IMR-90 (cell line): Measurements from ENCODE around the gene PRKG2. TPM values are rescaled to one million over a fixed set of nuclear protein-coding genes. Genes with fewer than 3 reads are reported as not detected.

Experiments used
- ATAC-seq: fragments of 200-7000 bp; cut with Tn5 transposase; 2 replicates; pipeline ENCODE4 v1.9.1; 2020; ENCODE audit warnings: low read depth, mild to moderate bottlenecking, moderate library complexity
- BruUV-seq: library from RNA; stranded (reverse); fragments of 400-500 nt; replicated peaks from 2 replicates; lab custom pipeline; 2021; lab: Mats Ljungman, UMichigan
- CTCF ChIA-PET: fragments of 300-600 bp; formaldehyde crosslinking; extraction: SDS; loops from one replicate; lab custom pipeline; 2021; ENCODE audit warnings: antibody characterized with exemption; lab: Yijun Ruan, JAX
- POLR2A ChIA-PET: fragments of 300-600 bp; sonication (Branson Sonifier 250); formaldehyde crosslinking; loops from one replicate; lab custom pipeline; 2022; ENCODE audit warnings: antibody characterized with exemption; ENCODE audit not compliant: unreplicated experiment; lab: Charles Lee
- DNase-seq: peaks from one replicate; pipeline ENCODE4 v3.0.0; 2013
- H2AFZ ChIP-seq: replicated peaks from 2 replicates; pipeline ENCODE3; 2013; ENCODE audit warnings: low read length, mild to moderate bottlenecking; ENCODE audit not compliant: poor library complexity
- H2AK5ac ChIP-seq: 2 replicates; pipeline ENCODE4 v1.6.1; 2013; ENCODE audit warnings: low read depth, low read length, inconsistent platforms
- H2AK9ac ChIP-seq: replicated peaks from 2 replicates; pipeline ENCODE3; 2013; ENCODE audit warnings: mild to moderate bottlenecking, low read depth, low read length, moderate library complexity; ENCODE audit not compliant: poor library complexity
- H2BK120ac ChIP-seq: 2 replicates; pipeline ENCODE4 v1.6.1; 2013; ENCODE audit warnings: low read depth, low read length, inconsistent platforms
- H2BK15ac ChIP-seq: 3 replicates; pipeline ENCODE4 v1.6.1; 2013; ENCODE audit warnings: low read depth, low read length, inconsistent platforms
- H2BK20ac ChIP-seq: 2 replicates; pipeline ENCODE4 v1.6.1; 2013; ENCODE audit warnings: low read depth, mild to moderate bottlenecking, inconsistent platforms, low read length, moderate library complexity
- H2BK5ac ChIP-seq: 2 replicates; pipeline ENCODE4 v1.6.1; 2013; ENCODE audit warnings: mild to moderate bottlenecking, low read depth, low read length, inconsistent platforms; ENCODE audit not compliant: poor library complexity, severe bottlenecking
- H3K14ac ChIP-seq: replicated peaks from 2 replicates; pipeline ENCODE4 v1.6.1; 2013; ENCODE audit warnings: low read depth, low read length, inconsistent platforms
- H3K18ac ChIP-seq: 2 replicates; pipeline ENCODE4 v1.6.1; 2013; ENCODE audit warnings: low read depth, low read length, control low read depth
- H3K23ac ChIP-seq: 2 replicates; pipeline ENCODE4 v1.6.1; 2013; ENCODE audit warnings: low read depth, low read length, inconsistent platforms
- H3K27ac ChIP-seq: 2 replicates; pipeline ENCODE4 v1.5.1; 2013; ENCODE audit warnings: mild to moderate bottlenecking, control low read depth, low read length; ENCODE audit not compliant: insufficient read depth
- H3K27me3 ChIP-seq: 2 replicates; pipeline ENCODE4 v1.6.1; 2013; ENCODE audit warnings: low read length; ENCODE audit not compliant: control insufficient read depth, insufficient read depth
- H3K36me3 ChIP-seq: 2 replicates; pipeline ENCODE4 v1.6.1; 2013; ENCODE audit warnings: low read length, mixed read lengths; ENCODE audit not compliant: control insufficient read depth, insufficient read depth
- H3K4ac ChIP-seq: 2 replicates; pipeline ENCODE4 v1.6.1; 2013; ENCODE audit warnings: low read depth, low read length, inconsistent platforms
- H3K4me1 ChIP-seq: 2 replicates; pipeline ENCODE4 v1.6.1; 2013; ENCODE audit warnings: low read length, mixed read lengths; ENCODE audit not compliant: control insufficient read depth, insufficient read depth
- H3K4me2 ChIP-seq: 2 replicates; pipeline ENCODE4 v1.6.1; 2013; ENCODE audit warnings: low read depth, mild to moderate bottlenecking, control low read depth, low read length, moderate library complexity
- H3K4me3 ChIP-seq: 2 replicates; pipeline ENCODE4 v1.5.1; 2013; ENCODE audit warnings: low read depth, mild to moderate bottlenecking, control low read depth, low read length, moderate library complexity; ENCODE audit not compliant: insufficient read depth
- H3K56ac ChIP-seq: 2 replicates; pipeline ENCODE4 v1.6.1; 2013; ENCODE audit warnings: low read length, inconsistent platforms; ENCODE audit not compliant: insufficient read depth; ENCODE audit errors: extremely low read depth
- H3K79me1 ChIP-seq, 2 experiments: 2 replicates each; pipeline ENCODE4 v1.6.1; 2013; ENCODE audit warnings: low read length in 2 of 2, inconsistent platforms in 1 of 2, low read depth in 1 of 2
- H3K9ac ChIP-seq: 2 replicates; pipeline ENCODE4 v1.6.1; 2013; ENCODE audit warnings: low read depth, low read length, control low read depth
- H3K9me1 ChIP-seq: 2 replicates; pipeline ENCODE4 v1.6.1; 2013; ENCODE audit warnings: low read length, inconsistent platforms; ENCODE audit not compliant: insufficient read depth
- H3K9me3 ChIP-seq: 2 replicates; pipeline ENCODE4 v1.6.1; 2013; ENCODE audit warnings: low read length; ENCODE audit not compliant: control insufficient read depth, insufficient read depth
- H4K20me1 ChIP-seq: 2 replicates; pipeline ENCODE4 v1.6.1; 2013; ENCODE audit warnings: low read length, inconsistent platforms; ENCODE audit not compliant: insufficient read depth
- H4K5ac ChIP-seq: 2 replicates; pipeline ENCODE4 v1.6.1; 2013; ENCODE audit warnings: mild to moderate bottlenecking, low read depth, low read length, control low read depth
- H4K8ac ChIP-seq, 2 experiments: 2 replicates each; pipeline ENCODE4 v1.6.1; 2013; ENCODE audit warnings: low read depth in 2 of 2, low read length in 2 of 2, control low read depth in 1 of 2, inconsistent platforms in 1 of 2
- H4K91ac ChIP-seq: 2 replicates; pipeline ENCODE4 v1.6.1; 2013; ENCODE audit warnings: low read depth, low read length, inconsistent platforms; ENCODE audit not compliant: insufficient read depth
- CEBPB ChIP-seq: IDR thresholded peaks from 2 replicates; pipeline ENCODE4 v1.6.1; 2012; ENCODE audit warnings: low read depth, low read length, improper control_type of control experiment
- MAZ ChIP-seq: IDR thresholded peaks from 2 replicates; pipeline ENCODE4 v1.6.1; 2012; ENCODE audit warnings: low read depth, mild to moderate bottlenecking, low read length, improper control_type of control experiment, moderate library complexity, borderline replicate concordance
- WGBS, 2 experiments: methylation state at CpG; one replicate each; pipeline versions ENCODE4 v1.1.5 to v1.1.7; 2013; ENCODE audit warnings: missing lambda C conversion rate in 2 of 2; ENCODE audit not compliant: insufficient read length in 1 of 2; ENCODE audit errors: extremely low coverage in 2 of 2; 5-methylcytosine and 5-hydroxymethylcytosine counted together
- dilution Hi-C: fragments of 300-500 bp; cut with HindIII; formaldehyde crosslinking; loops from one replicate; pipeline ENCODE4 v1.14.3; 2018; ENCODE audit warnings: low sequenced_read_pairs; ENCODE audit not compliant: unreplicated experiment
- in situ Hi-C: fragments of 300-500 bp; cut with MboI; formaldehyde crosslinking; loops from 3 replicates; pipeline ENCODE4 v1.14.3; 2019; ENCODE audit warnings: low sequenced_read_pairs, inconsistent platforms, mixed read lengths
- intact Hi-C: fragments of 100-400 bp; cut with micrococcal nuclease; formaldehyde crosslinking; loops from 2 replicates; pipeline ENCODE4 v1.10.0; 2022
- polyA plus RNA-seq, 3 experiments: library from polyadenylated mRNA; depleted of rRNA; stranded (reverse); fragments of >200 nt; gene quantifications; 2 replicates each; pipeline ENCODE4 v1.2.3, GENCODE V29; 2012; ENCODE audit warnings: low replicate concordance in 1 of 3
- total RNA-seq: library from RNA; depleted of rRNA; stranded (reverse); fragments of >200 nt; gene quantifications from 2 replicates; pipeline ENCODE4 v1.2.3, GENCODE V29; 2012

Gene PRKG2
- total and polyA plus RNA-seq, 2 of the 4 experiments (the other 2 are of a cell fraction) = 0.44 to 2.0 TPM

DNA sequence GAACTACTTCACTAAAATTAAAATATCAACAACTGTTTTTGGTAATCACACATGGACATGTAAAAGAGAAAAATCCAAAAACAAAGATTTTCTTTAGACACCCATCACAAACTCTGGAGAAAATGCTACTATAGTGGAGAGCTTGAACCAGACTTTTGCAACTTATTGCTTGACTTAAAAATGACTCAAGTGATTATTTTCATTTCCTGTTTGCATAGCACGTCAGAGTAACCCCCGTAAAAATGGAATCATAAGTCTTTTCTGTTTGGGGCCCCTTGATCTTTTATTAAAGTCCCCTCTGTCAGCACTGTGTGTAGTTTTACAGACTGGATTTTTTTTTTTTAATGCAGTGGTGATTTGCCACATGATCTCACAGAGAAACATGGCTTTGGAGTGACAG lies 79.5 kb downstream of the PRKG2 start:
- Histone ChIP-seq H2AK9ac (no peak overlapping the region), H4K20me1 (no peaks in the 10 kb centered on the region), H3K27me3 (no peaks in the 10 kb centered on the region), H2BK20ac (peak overlapping the region; percentile 89; the same call in 1 of the 2 replicates), H3K4me1 (peaks cover 15% of the 10 kb centered on the region), H3K14ac (peak overlapping the region; percentile 18), H3K4me2 (peak overlapping the region; percentile 70; the same call in 1 of the 2 replicates), H3K18ac (peak overlapping the region; percentile 79), H3K79me1 (no peaks in the 10 kb centered on the region), H2AFZ (no peak overlapping the region), H3K9ac (no peak overlapping the region; the same call in 1 of the 2 replicates), H3K23ac (peak overlapping the region; percentile 69; the same call in 1 of the 2 replicates), H2BK120ac (peak overlapping the region; percentile 100), H2BK15ac (peak overlapping the region; percentile 11; the same call in 1 of the 3 replicates), H3K9me3 (no peaks in the 10 kb centered on the region), H2AK5ac (no peak overlapping the region), H3K9me1 (no peaks in the 10 kb centered on the region), H4K8ac (peak overlapping the region; percentile 65 to 80; a peak in 3 of 4 replicates), H2BK5ac (peak overlapping the region; percentile 100), H3K4me3 (no peak overlapping the region), H3K56ac (no peak overlapping the region), H3K27ac (peak overlapping the region; percentile 39; the same call in 1 of the 2 replicates), H3K4ac (peak overlapping the region; percentile 62; the same call in 1 of the 2 replicates), H4K91ac (peak overlapping the region; percentile 63), H3K36me3 (peaks cover 6% of the 10 kb centered on the region), H4K5ac (peak overlapping the region; percentile 62; the same call in 1 of the 2 replicates)
- ChIA-PET CTCF (no interaction called here), POLR2A (no interaction called here)
- in situ Hi-C loops = no loop called here
- ATAC-seq (peak; percentile 33), DNase-seq (peak; percentile 57)
- no TSS peak for BruUV-seq
- intact Hi-C loops = loop anchor here (5.0 kb wide), 1 partner anchor 122 kb away; no protein-coding TSS in a partner anchor
- no CpG with 5 or more reads among the region's 2 CpGs for WGBS, 2 experiments
- dilution Hi-C loops = no loop called here
- TF ChIP-seq MAZ = no peak
- peak; percentile 71 for TF ChIP-seq CEBPB
